ENCODE results near the gene PELI2. TPM values are rescaled to one million over a fixed set of nuclear protein-coding genes. Genes with fewer than 3 reads are reported as not detected.

Gene PELI2
- total RNA-seq, 3 donors from 2014 or later (not counting 1 experiment from before 2014, with no cell fraction given): 16.4 to 25.0 (median 24.9) TPM

DNA sequence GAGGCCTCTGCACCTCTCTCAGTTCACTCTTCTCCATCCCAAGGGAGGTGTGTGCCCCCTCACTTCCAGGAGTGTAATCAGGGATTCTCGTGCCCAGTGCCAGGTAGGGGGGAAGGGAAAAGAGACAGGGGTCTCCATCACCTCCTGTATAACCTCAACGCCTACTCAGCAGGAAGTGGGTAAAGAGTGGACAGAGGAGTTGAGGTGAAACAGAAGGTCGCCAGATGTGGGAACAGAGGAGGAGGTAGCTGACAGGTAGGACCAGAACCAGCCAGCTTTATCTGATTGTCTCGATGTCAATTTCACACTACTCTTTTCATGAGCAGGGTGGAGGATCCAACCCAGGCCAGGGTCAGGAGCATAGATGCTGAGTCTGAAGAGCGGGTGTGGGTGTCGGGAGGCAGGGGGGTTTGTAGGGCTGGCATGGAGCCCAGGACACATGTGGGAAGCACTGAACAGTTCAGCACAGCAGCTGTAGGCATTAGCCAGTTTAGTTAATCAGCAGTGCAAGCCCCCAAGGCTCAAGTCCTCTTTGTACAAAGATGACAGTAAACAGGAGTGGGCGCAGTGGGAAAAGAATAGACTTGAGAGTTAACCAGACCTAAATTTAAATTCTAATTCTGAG, 213.5 kb downstream of the PELI2 start:
- Histone ChIP-seq H3K36me3 (ENCODE audit: control insufficient read depth, insufficient read depth, low read length) (no peaks in the 10 kb centered on the region), H3K27me3 (ENCODE audit: control insufficient read depth, insufficient read depth, low read length) (no peaks in the 10 kb centered on the region), H3K4me1 (ENCODE audit: control insufficient read depth, insufficient read depth, low read length) (no peaks in the 10 kb centered on the region), H3K9me3 (ENCODE audit: control insufficient read depth, insufficient read depth, low read length) (no peaks in the 10 kb centered on the region), H3K4me3 (ENCODE audit: low read length) (no peak overlapping the region), H3K27ac (ENCODE audit: low read length) (no peak overlapping the region)
- DNase-seq (no peak), ATAC-seq (no peak)
- intact Hi-C loops (cut with micrococcal nuclease): no loop called here
- WGBS (ENCODE audit: insufficient coverage): 80% methylated on average over 6 of the region's 7 CpGs
- H3K9me3 Mint-ChIP-seq: no peaks in the 10 kb centered on the region
- no peak overlapping the region for H3K4me3 Mint-ChIP-seq
- H3K4me1 Mint-ChIP-seq: peaks cover 7 to 14% of the 10 kb centered on the region in 2 donors
- no peak for TF ChIP-seq CTCF (IDR thresholded peaks at IDR 0.05)
- H3K27ac Mint-ChIP-seq: peak overlapping the region in 1 of 2 donors; percentile 38
- H3K27me3 Mint-ChIP-seq (ENCODE audit: low read depth in 2 of 2): no peaks in the 10 kb centered on the region
- H3K36me3 Mint-ChIP-seq: no peaks in the 10 kb centered on the region

DNA sequence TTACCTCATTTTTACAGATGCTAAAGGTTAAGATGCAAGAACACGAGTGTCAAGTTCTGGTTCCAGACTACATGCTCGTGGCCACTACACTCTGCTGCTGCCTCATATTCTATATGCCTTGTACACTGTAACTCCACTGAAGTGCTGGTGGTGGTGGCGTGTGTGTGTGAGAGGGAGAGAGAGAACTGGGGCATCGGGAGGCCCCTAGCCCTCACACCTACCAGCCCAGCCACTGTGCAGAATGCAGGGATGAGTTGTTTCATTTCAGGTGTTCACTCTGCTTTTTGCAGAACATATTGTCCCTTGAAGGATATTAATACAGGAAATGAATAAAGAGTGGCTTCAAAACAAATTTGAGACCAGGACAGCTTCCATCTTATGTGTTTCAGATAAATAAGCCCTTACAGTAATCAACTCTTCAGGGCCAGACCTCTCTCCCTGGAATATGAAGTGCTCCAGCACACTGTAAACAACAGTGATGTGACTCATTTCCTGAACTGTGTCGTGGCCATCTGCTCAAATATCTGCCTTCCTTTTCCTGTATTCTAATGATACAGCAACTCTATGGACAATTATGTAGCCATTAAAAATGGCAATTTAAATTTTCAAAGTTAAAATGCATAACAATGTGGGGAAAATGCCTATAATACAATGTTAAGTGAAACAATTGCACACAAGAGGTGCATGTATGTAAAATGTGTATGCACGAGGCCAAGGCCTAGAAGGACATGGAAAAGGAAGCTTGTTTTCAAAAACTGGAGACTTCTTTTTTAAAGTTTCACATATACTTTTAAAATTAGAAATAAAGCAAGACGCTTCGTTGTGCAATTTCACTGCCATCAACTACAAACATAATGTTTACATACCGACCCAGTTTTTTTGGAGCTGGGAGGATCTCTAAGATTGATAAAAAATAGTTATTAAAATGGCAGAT, 215.4 kb downstream of the PELI2 start:
- Mint-ChIP-seq H3K4me1 (peaks cover 7 to 14% of the 10 kb centered on the region in 2 donors), H3K27me3 (ENCODE audit: low read depth in 2 of 2) (no peaks in the 10 kb centered on the region), H3K4me3 (no peak overlapping the region), H3K36me3 (no peaks in the 10 kb centered on the region), H3K27ac (peak overlapping the region in 1 of 2 donors; percentile 48), H3K9me3 (no peaks in the 10 kb centered on the region)
- Histone ChIP-seq H3K27ac (ENCODE audit: low read length) (no peak overlapping the region), H3K4me1 (ENCODE audit: control insufficient read depth, insufficient read depth, low read length) (no peaks in the 10 kb centered on the region), H3K4me3 (ENCODE audit: low read length) (no peak overlapping the region), H3K27me3 (ENCODE audit: control insufficient read depth, insufficient read depth, low read length) (no peaks in the 10 kb centered on the region), H3K9me3 (ENCODE audit: control insufficient read depth, insufficient read depth, low read length) (no peaks in the 10 kb centered on the region), H3K36me3 (ENCODE audit: control insufficient read depth, insufficient read depth, low read length) (no peaks in the 10 kb centered on the region)
- no peak for TF ChIP-seq CTCF (IDR thresholded peaks at IDR 0.05)
- intact Hi-C loops (cut with micrococcal nuclease): no loop called here
- ATAC-seq (peak; percentile 35 to 38 (median 36)), DNase-seq (no peak)
- WGBS (ENCODE audit: insufficient coverage): 70% methylated on average over 5 of the region's 9 CpGs

GRCh38 chr14:56334458-56334857, 216.2 kb downstream of the PELI2 start:
- H3K36me3 Mint-ChIP-seq: no peaks in the 10 kb centered on the region
- H3K4me1 Mint-ChIP-seq: peaks cover 7 to 14% of the 10 kb centered on the region in 2 donors
- no peak for TF ChIP-seq CTCF (IDR thresholded peaks at IDR 0.05)
- intact Hi-C loops (cut with micrococcal nuclease): no loop called here
- ATAC-seq: no peak
- DNase-seq: no peak
- WGBS (ENCODE audit: insufficient coverage): 100% methylated on average over 1 of the region's 1 CpG
- H3K27me3 Mint-ChIP-seq (ENCODE audit: low read depth in 2 of 2): no peaks in the 10 kb centered on the region
- H3K9me3 ChIP-seq (ENCODE audit: control insufficient read depth, insufficient read depth, low read length): no peaks in the 10 kb centered on the region
- no peak overlapping the region for H3K4me3 Mint-ChIP-seq
- H3K27me3 ChIP-seq (ENCODE audit: control insufficient read depth, insufficient read depth, low read length): no peaks in the 10 kb centered on the region
- H3K27ac Mint-ChIP-seq: no peak overlapping the region
- no peaks in the 10 kb centered on the region for H3K4me1 ChIP-seq (ENCODE audit: control insufficient read depth, insufficient read depth, low read length)
- H3K4me3 ChIP-seq (ENCODE audit: low read length): no peak overlapping the region
- no peaks in the 10 kb centered on the region for H3K9me3 Mint-ChIP-seq
- no peaks in the 10 kb centered on the region for H3K36me3 ChIP-seq (ENCODE audit: control insufficient read depth, insufficient read depth, low read length)
- no peak overlapping the region for H3K27ac ChIP-seq (ENCODE audit: low read length)
